Stimulated activated CD8-positive, alpha-beta memory T cell treated with anti-CD3 and anti-CD28 coated beads, Interleukin-2, amount 100 ng/mL, for 48 hours (primary cell): ENCODE measurements around the gene LRRC36.
"Not testable (repeated sequence)": the region's sequence is repeated elsewhere in the genome, so short reads cannot be mapped to it uniquely, and the experiment has no call there.

Experiments used
- DNase-seq, 2 donors: peaks; one replicate each; pipeline ENCODE4 v3.0.0-alpha.2; 2020; ENCODE audit warnings: low read depth in 2 of 2

LRRC36 gene

GRCh38 chr16:67403976-67404555 is 77.5 kb downstream of the LRRC36 start:
- DNase-seq: no peak

- no peak for DNase-seq
Measured at GRCh38 chr16:67404740-67405226, 78.2 kb downstream of the LRRC36 start.

GRCh38 chr16:67405336-67405735 is 78.7 kb downstream of the LRRC36 start:
- DNase-seq: no peak

GRCh38 chr16:67406111-67406971 is 79.7 kb downstream of the LRRC36 start:
- no peak for DNase-seq

GRCh38 chr16:67407176-67407787 is 80.7 kb downstream of the LRRC36 start:
- no peak for DNase-seq

- DNase-seq: no peak
Measured at GRCh38 chr16:67407788-67408452, 81.3 kb downstream of the LRRC36 start.

- no peak for DNase-seq
Measured at GRCh38 chr16:67409631-67410030, 83.0 kb downstream of the LRRC36 start.

- no peak for DNase-seq
Measured at GRCh38 chr16:67411339-67411738, 84.7 kb downstream of the LRRC36 start.

- no peak for DNase-seq
Measured at GRCh38 chr16:67412294-67412693, 85.7 kb downstream of the LRRC36 start.

GRCh38 chr16:67413978-67414911 is 87.6 kb downstream of the LRRC36 start:
- no peak for DNase-seq

- not testable (repeated sequence) for DNase-seq
Measured at GRCh38 chr16:67415421-67415820, 88.8 kb downstream of the LRRC36 start.

- DNase-seq: peak; percentile 42 to 52
Measured at GRCh38 chr16:67415872-67416793, 89.5 kb downstream of the LRRC36 start, which contains the start of gene ZDHHC1. TSS of gene ZDHHC1 (minus strand) at chr16:67416477. CDS start at chr16:67407775, 8,702 bp downstream.

- no peak for DNase-seq
Measured at GRCh38 chr16:67417333-67418061, 90.9 kb downstream of the LRRC36 start.

GRCh38 chr16:67419502-67419901 is 92.9 kb downstream of the LRRC36 start:
- no peak for DNase-seq

- DNase-seq: no peak
Measured at GRCh38 chr16:67419931-67420330, 93.3 kb downstream of the LRRC36 start.

- DNase-seq: no peak
Measured at GRCh38 chr16:67421030-67421429, 94.4 kb downstream of the LRRC36 start.

- DNase-seq: no peak
Measured at GRCh38 chr16:67423015-67423414, 96.4 kb downstream of the LRRC36 start.

GRCh38 chr16:67423611-67424260 is 97.1 kb downstream of the LRRC36 start:
- no peak for DNase-seq

- DNase-seq: no peak
Measured at GRCh38 chr16:67424261-67424615, 97.6 kb downstream of the LRRC36 start.
